Mesothelial cell of epicardium (in vitro differentiated cells): ENCODE data around the gene TYK2. TPM values are rescaled to one million over a fixed set of nuclear protein-coding genes. Genes with fewer than 3 reads are reported as not detected.
A peak's percentile ranks its signal among the peaks of the same experiment; 100 is the strongest.
"Not testable (repeated sequence)": the region's sequence is repeated elsewhere in the genome, so short reads cannot be mapped to it uniquely, and the experiment has no call there.

Experiments used
- DNase-seq, 2 experiments: peaks; one replicate each; pipeline ENCODE4 v3.0.0; 2021; ENCODE audit warnings: low spot score in 2 of 2; ENCODE audit not compliant: unreplicated experiment in 2 of 2
- H3K27ac Mint-ChIP-seq: 2 replicates; pipeline ENCODE4 v1.8.0; 2021; ENCODE audit warnings: mixed read lengths
- H3K27me3 Mint-ChIP-seq: 2 replicates; pipeline ENCODE4 v1.8.0; 2021; ENCODE audit warnings: low read depth, mixed read lengths
- H3K36me3 Mint-ChIP-seq: 2 replicates; pipeline ENCODE4 v1.8.0; 2021; ENCODE audit warnings: mixed read lengths
- H3K4me1 Mint-ChIP-seq: 2 replicates; pipeline ENCODE4 v1.8.0; 2021; ENCODE audit warnings: mixed read lengths
- H3K4me3 Mint-ChIP-seq: 2 replicates; pipeline ENCODE4 v1.8.0; 2021; ENCODE audit warnings: mild to moderate bottlenecking, moderate library complexity, mixed read lengths
- H3K9me3 Mint-ChIP-seq: 2 replicates; pipeline ENCODE4 v1.8.0; 2021; ENCODE audit warnings: mixed read lengths
- total RNA-seq: library from RNA; stranded (reverse); gene quantifications from 3 replicates; pipeline ENCODE4 v1.2.1, GENCODE V29; 2021
- TF ChIP-seq, protein P1 (sequence below): fragments of 200-600 bp; sonication (generic); IDR thresholded peaks from one replicate; pipeline ENCODE4 v1.5.0; 2021; ENCODE audit warnings: antibody characterized with exemption; ENCODE audit not compliant: unreplicated experiment

The TYK2 gene
- total RNA-seq, 1 donor from 2014 or later: 142 TPM

DNA sequence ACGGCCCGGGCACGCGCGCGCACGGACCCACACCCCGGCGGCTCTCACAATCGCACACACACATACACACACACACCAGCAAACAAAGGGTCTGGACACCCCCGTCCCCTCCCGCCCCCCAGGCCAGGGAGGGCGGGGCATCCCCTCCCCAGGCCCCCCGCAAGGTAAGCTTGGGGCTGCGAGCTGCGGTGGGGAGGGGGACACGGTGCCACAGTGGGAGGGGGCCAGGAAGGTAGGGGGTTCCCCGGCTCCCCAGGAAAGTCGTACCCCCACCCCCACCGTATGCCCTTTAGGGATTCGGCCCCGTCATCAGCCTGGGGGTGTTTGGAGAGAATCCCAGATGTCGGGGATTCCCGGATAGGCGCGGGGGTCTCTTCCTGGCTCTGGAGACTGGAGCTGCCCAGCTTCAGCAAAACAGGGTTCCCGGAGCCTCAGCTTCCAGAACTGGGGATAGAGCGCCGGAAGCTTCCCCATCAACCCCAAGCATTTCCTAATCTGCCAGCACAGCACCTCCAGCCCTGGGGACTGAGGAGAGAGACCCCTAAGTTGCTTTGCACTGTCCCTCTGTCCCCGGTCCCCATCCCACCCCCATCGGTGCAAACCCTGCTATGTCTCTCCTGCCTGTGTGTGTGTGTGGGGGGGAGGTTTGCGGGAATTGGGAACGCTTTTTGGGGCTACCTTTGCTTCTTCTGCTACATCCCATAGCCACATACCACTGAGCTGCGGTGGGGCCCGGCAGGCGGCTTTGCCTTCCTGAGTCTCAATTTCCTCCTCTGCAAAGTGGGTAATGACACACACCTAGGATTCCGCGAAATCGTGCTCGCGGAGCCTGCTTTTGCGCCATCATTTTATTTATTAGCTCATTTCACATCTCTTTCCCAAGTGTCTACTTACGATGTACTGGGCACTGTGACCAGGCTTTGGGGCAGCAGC is 24.8 kb upstream of the TYK2 start:
- Mint-ChIP-seq H3K27me3 (peaks cover 59% of the 10 kb centered on the region), H3K36me3 (no peaks in the 10 kb centered on the region), H3K9me3 (no peaks in the 10 kb centered on the region), H3K27ac (no peak overlapping the region), H3K4me1 (peaks cover 17% of the 10 kb centered on the region), H3K4me3 (peak overlapping the region; percentile 95)
- DNase-seq: no peak
- TF ChIP-seq, protein P1, sequence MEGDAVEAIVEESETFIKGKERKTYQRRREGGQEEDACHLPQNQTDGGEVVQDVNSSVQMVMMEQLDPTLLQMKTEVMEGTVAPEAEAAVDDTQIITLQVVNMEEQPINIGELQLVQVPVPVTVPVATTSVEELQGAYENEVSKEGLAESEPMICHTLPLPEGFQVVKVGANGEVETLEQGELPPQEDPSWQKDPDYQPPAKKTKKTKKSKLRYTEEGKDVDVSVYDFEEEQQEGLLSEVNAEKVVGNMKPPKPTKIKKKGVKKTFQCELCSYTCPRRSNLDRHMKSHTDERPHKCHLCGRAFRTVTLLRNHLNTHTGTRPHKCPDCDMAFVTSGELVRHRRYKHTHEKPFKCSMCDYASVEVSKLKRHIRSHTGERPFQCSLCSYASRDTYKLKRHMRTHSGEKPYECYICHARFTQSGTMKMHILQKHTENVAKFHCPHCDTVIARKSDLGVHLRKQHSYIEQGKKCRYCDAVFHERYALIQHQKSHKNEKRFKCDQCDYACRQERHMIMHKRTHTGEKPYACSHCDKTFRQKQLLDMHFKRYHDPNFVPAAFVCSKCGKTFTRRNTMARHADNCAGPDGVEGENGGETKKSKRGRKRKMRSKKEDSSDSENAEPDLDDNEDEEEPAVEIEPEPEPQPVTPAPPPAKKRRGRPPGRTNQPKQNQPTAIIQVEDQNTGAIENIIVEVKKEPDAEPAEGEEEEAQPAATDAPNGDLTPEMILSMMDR: no peak

DNA sequence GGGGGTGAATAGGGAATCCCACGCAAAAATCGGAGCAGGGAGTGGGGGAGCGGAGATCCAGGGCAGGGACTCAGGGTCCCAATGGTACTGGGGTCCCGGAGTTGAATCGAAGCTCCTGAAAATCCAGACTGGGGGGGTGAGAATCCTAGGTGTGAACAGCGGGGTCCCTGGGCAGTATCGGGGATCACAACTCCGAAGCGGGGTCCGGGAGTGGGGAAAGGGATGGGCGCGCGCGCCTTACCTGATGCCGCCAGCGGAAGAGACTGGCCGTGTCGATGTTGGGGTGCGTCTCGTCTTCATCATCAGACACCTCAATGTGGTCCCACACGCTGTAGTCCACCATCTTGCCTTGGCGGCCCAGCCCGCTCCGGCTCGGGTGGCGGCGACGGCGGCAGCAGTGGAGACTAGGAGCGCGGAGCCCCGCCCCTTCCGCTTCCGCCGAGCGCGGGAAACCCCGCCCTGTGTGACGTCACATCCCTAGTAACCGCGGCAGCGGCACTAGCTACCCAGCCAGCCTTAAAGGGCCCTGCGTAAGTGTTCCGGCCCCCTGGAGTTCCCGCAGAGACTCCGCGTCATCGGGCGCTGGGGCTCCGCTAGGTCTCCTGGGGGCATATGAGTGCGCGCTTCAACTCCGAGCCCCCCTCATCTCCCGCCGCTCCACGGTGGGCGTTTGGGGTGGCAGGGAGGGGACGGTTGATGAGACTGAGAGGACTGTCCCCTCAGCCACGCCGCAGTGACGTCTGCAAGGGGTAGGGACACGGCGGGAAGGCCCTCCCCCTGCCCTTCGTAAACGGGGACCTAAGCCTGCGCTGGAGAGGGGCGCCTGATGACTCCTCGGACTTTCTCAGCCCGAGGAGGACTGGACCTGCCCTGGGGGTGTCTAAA is 23.0 kb upstream of the TYK2 start, which contains the start of gene CDC37:
Gene CDC37, minus strand, starts transcription at position 406 of the 885 bp plus-strand sequence. Its CDS starts 63 bp downstream, at position 343.
- H3K4me3 Mint-ChIP-seq: peak within 1 kb of the TSS; percentile 95
- TF ChIP-seq, protein P1: no peak
- no peaks in the 10 kb centered on the region for H3K36me3 Mint-ChIP-seq
- peaks cover 17% of the 10 kb centered on the region for H3K4me1 Mint-ChIP-seq
- H3K27me3 Mint-ChIP-seq: peaks cover 41% of the 10 kb centered on the region
- H3K27ac Mint-ChIP-seq: peak within 1 kb of the TSS; percentile 97
- H3K9me3 Mint-ChIP-seq: no peaks in the 10 kb centered on the region
- DNase-seq: peak; percentile 98 to 99

DNA sequence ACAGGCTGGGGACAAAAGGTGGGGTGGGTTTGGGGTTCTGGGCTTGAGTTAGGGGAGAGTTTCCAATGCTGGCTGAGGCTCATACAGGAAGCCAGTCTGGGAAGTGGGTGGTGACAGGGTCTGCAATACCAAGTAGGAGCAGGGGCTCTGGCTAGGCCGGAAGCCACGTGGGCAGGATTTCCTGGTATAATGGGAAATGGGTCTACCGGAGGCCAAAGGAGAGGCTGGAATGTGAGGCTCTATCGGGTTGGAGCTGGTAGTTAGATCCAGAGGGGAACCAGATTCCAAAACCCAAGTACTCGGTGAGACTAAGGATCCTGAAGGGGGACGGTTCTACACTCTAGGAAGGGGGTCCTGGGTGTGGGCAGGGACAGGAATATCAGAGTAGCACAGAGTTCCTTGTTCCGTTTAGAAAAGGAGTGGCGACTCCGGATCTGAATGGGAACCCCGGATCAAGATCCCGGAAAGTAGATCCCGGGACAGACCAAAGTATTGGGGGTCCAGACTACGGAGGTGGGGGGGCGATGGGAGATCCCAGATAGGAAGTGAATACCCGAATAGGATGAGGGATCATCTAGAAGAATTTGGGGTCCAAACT is 22.2 kb upstream of the TYK2 start:
- Mint-ChIP-seq H3K27ac (peak overlapping the region; percentile 95), H3K4me1 (peaks cover 17% of the 10 kb centered on the region), H3K36me3 (peaks cover 5% of the 10 kb centered on the region), H3K9me3 (no peaks in the 10 kb centered on the region), H3K4me3 (peak overlapping the region; percentile 95), H3K27me3 (peaks cover 32% of the 10 kb centered on the region)
- DNase-seq: no peak
- TF ChIP-seq, protein P1: no peak

DNA sequence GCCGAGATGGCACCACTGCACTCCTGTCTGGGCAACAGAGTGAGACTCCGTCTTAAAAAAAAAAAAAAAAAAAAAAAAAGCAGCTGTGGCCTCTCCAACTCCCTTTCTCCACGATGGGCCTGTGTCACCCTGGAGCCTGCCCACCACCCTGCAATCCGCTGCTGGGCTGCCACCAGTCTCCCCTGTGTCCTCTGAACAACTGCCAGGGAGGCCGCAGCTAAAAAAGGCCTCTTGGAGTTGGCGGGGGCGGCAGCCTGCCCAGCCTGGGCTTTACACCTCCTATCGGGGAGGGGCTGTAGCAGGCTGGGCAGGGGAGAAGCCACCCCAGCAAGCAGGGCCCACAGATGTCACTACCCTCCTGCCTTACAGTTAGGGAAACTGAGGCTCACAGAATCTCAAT is 19.5 kb upstream of the TYK2 start:
- Mint-ChIP-seq H3K4me1 (peaks cover 13% of the 10 kb centered on the region), H3K27me3 (peaks cover 8% of the 10 kb centered on the region), H3K4me3 (no peak overlapping the region), H3K9me3 (no peaks in the 10 kb centered on the region), H3K36me3 (peaks cover 10% of the 10 kb centered on the region), H3K27ac (no peak overlapping the region)
- DNase-seq: no peak
- TF ChIP-seq, protein P1: no peak

DNA sequence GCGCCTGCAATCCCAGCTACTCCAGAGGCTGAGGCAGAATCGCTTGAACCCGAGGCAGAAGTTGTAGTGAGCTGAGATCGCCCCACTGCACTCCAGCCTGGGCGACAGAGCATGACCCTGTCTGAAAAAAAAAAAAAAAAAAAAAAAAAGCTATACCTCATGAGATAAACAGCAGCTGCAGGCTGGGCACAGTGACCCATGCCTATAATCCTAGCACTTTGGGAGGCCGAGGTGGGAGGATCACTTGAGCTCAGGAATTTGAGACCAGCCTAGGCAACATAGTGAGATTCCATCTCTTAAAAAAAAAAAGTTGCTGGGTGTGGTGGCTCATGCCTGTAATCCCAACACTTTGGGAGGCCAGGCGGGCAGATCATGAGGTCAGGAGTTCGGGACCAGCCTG is 19.0 kb upstream of the TYK2 start:
- H3K4me1 Mint-ChIP-seq: peaks cover 13% of the 10 kb centered on the region
- peaks cover 10% of the 10 kb centered on the region for H3K36me3 Mint-ChIP-seq
- not testable (repeated sequence) for H3K27ac Mint-ChIP-seq, DNase-seq, H3K4me3 Mint-ChIP-seq, H3K9me3 Mint-ChIP-seq, H3K27me3 Mint-ChIP-seq
